ENCODE results near the gene CROCC2. TPM values are rescaled to one million over a fixed set of nuclear protein-coding genes. Genes with fewer than 3 reads are reported as not detected.
A peak's percentile ranks its signal among the peaks of the same experiment; 100 is the strongest.

Gene CROCC2
- total and polyA plus RNA-seq, 2 donors (not counting 1 experiment from before 2014, with no cell fraction given): not detected

- H3K27ac ChIP-seq (ENCODE audit: low read length in 2 of 2): peak overlapping the region; percentile 68 to 79
- H3K4me1 ChIP-seq (ENCODE audit: control insufficient read depth in 2 of 2, insufficient read depth in 2 of 2, low read length in 2 of 2): peaks cover 36 to 59% of the 10 kb centered on the region in 2 donors
- peaks cover 19% of the 10 kb centered on the region for H3K79me2 ChIP-seq (ENCODE audit: control insufficient read depth, insufficient read depth, low read length)
- peaks cover 0 to 6% (median 0%) of the 10 kb centered on the region in 3 donors for H3K9me3 ChIP-seq (ENCODE audit: control extremely low read depth in 1 of 3, control insufficient read depth in 2 of 3, insufficient read depth in 1 of 3, low read length in 2 of 3)
- H3K27ac Mint-ChIP-seq: peak overlapping the region; percentile 94
- CTCF ChIA-PET: interaction anchor here (1.0 kb wide), 1 partner anchor 22 kb away, joined by 3 read pairs; no protein-coding TSS in a partner anchor
- H3K4me3 ChIP-seq (ENCODE audit: control extremely low read depth in 1 of 5, extremely low read depth in 1 of 5, insufficient read depth in 1 of 5, low read depth in 2 of 5, low read length in 4 of 5): peak overlapping the region in 4 of 5 experiments; percentile 39 to 79 (median 65)
- DNase-seq (peak; percentile 87), ATAC-seq (ENCODE audit: low read depth) (peak; percentile 44)
- WGBS (ENCODE audit: insufficient coverage): 17% methylated on average over 21 of the region's 39 CpGs
- H2AFZ ChIP-seq (ENCODE audit: insufficient read depth, low read depth, low read length, poor library complexity, severe bottlenecking): peak overlapping the region; percentile 78
- intact Hi-C loops (cut with micrococcal nuclease): loop anchor here (1.0 to 2.0 kb wide), 4 partner anchors 75 to 475 kb away; partner anchors contain the start of genes DUSP28, PPP1R7 and STK25
- peaks cover 56% of the 10 kb centered on the region for H3K4me1 Mint-ChIP-seq
- no peaks in the 10 kb centered on the region for H4K20me1 ChIP-seq (ENCODE audit: control insufficient read depth, insufficient read depth, low read length, poor library complexity, severe bottlenecking)
- H3K9me3 Mint-ChIP-seq (ENCODE audit: insufficient read depth): no peaks in the 10 kb centered on the region
- peak overlapping the region; percentile 92 for H3K4me3 Mint-ChIP-seq
- TF ChIP-seq EZH2 (IDR thresholded peaks at IDR 0.05; ENCODE audit: borderline replicate concordance, insufficient read depth, low read depth, low read length, poor library complexity, severe bottlenecking): no peak
- H3K27me3 Mint-ChIP-seq: no peaks in the 10 kb centered on the region
- H3K36me3 ChIP-seq (replicated peaks in 1 of 2; ENCODE audit: control extremely low read depth in 1 of 2, control insufficient read depth in 1 of 2, extremely low read depth in 1 of 2, insufficient read depth in 2 of 2, low read length in 1 of 2): peaks cover 0 to 3% of the 10 kb centered on the region in 2 experiments
- peak overlapping the region; percentile 99 for H3K4me2 ChIP-seq (replicated peaks; ENCODE audit: low read depth, low read length, poor library complexity, severe bottlenecking)
- H3K27me3 ChIP-seq (replicated peaks in 1 of 4; ENCODE audit: control extremely low read depth in 1 of 4, control insufficient read depth in 3 of 4, insufficient read depth in 4 of 4, low read length in 3 of 4): no peaks in the 10 kb centered on the region
- POLR2A ChIA-PET: interaction anchor here (0.6 to 0.7 kb wide), 2 partner anchors 77 to 600 kb away, joined by 4 to 7 read pairs; no protein-coding TSS in a partner anchor
- H3K9ac ChIP-seq (ENCODE audit: low read length): peak overlapping the region; percentile 92
Observed at GRCh38 chr2:241035818-241036396, 129.8 kb downstream of the CROCC2 start.

- Histone ChIP-seq H2AFZ (ENCODE audit: insufficient read depth, low read depth, low read length, poor library complexity, severe bottlenecking) (peak overlapping the region; percentile 78), H4K20me1 (ENCODE audit: control insufficient read depth, insufficient read depth, low read length, poor library complexity, severe bottlenecking) (no peaks in the 10 kb centered on the region), H3K79me2 (ENCODE audit: control insufficient read depth, insufficient read depth, low read length) (peaks cover 19% of the 10 kb centered on the region), H3K4me2 (replicated peaks; ENCODE audit: low read depth, low read length, poor library complexity, severe bottlenecking) (peak overlapping the region; percentile 99), H3K36me3 (replicated peaks in 1 of 2; ENCODE audit: control extremely low read depth in 1 of 2, control insufficient read depth in 1 of 2, extremely low read depth in 1 of 2, insufficient read depth in 2 of 2, low read length in 1 of 2) (peaks cover 0 to 3% of the 10 kb centered on the region in 2 experiments), H3K9ac (ENCODE audit: low read length) (peak overlapping the region; percentile 92), H3K9me3 (ENCODE audit: control extremely low read depth in 1 of 3, control insufficient read depth in 2 of 3, insufficient read depth in 1 of 3, low read length in 2 of 3) (peaks cover 0 to 2% (median 0%) of the 10 kb centered on the region in 3 donors), H3K27me3 (replicated peaks in 1 of 4; ENCODE audit: control extremely low read depth in 1 of 4, control insufficient read depth in 3 of 4, insufficient read depth in 4 of 4, low read length in 3 of 4) (no peaks in the 10 kb centered on the region), H3K4me3 (ENCODE audit: control extremely low read depth in 1 of 5, extremely low read depth in 1 of 5, insufficient read depth in 1 of 5, low read depth in 2 of 5, low read length in 4 of 5) (peak overlapping the region in 4 of 5 experiments; percentile 39 to 79 (median 65)), H3K4me1 (ENCODE audit: control insufficient read depth in 2 of 2, insufficient read depth in 2 of 2, low read length in 2 of 2) (peaks cover 38 to 59% of the 10 kb centered on the region in 2 donors), H3K27ac (ENCODE audit: low read length in 2 of 2) (peak overlapping the region; percentile 68 to 79)
- DNase-seq (peak; percentile 87), ATAC-seq (ENCODE audit: low read depth) (peak; percentile 69)
- TF ChIP-seq CTCF (IDR thresholded peaks at IDR 0.05) (no peak), EZH2 (IDR thresholded peaks at IDR 0.05; ENCODE audit: borderline replicate concordance, insufficient read depth, low read depth, low read length, poor library complexity, severe bottlenecking) (no peak)
- WGBS (ENCODE audit: insufficient coverage): 43% methylated on average over 33 of the region's 36 CpGs
- peak overlapping the region; percentile 92 for H3K4me3 Mint-ChIP-seq
- no peaks in the 10 kb centered on the region for H3K27me3 Mint-ChIP-seq
- peaks cover 57% of the 10 kb centered on the region for H3K4me1 Mint-ChIP-seq
- peak overlapping the region; percentile 94 for H3K27ac Mint-ChIP-seq
- no peaks in the 10 kb centered on the region for H3K9me3 Mint-ChIP-seq (ENCODE audit: insufficient read depth)
- ChIA-PET CTCF (interaction anchor here (1.0 kb wide), 1 partner anchor 21 kb away, joined by 3 read pairs; no protein-coding TSS in a partner anchor), POLR2A (interaction anchor here (0.7 kb wide), 1 partner anchor 76 kb away, joined by 4 read pairs; no protein-coding TSS in a partner anchor)
- intact Hi-C loops (cut with micrococcal nuclease): loop anchor here (1.0 to 2.0 kb wide), 3 partner anchors 114 to 476 kb away; partner anchors contain the start of genes DUSP28, PPP1R7 and STK25
Observed at GRCh38 chr2:241036397-241036963, 130.3 kb downstream of the CROCC2 start.

Measured in B cell (primary cell).